Sciatic nerve (tissue), 2 donors: ENCODE data around the gene YIF1A. TPM values are rescaled to one million over a fixed set of nuclear protein-coding genes. Genes with fewer than 3 reads are reported as not detected.

Experiments used
- ATAC-seq: fragments of 200-7000 bp; cut with Tn5 transposase; one replicate; pipeline ENCODE4 v1.9.1; 2020; ENCODE audit warnings: mild to moderate bottlenecking, moderate library complexity
- DNase-seq: peaks from one replicate; pipeline ENCODE4 v3.0.0-alpha.2; 2020; ENCODE audit warnings: low spot score
- intact Hi-C: fragments of 100-400 bp; cut with DNase I; formaldehyde crosslinking; loops from one replicate; pipeline ENCODE4 v1.14.2; 2022
- total RNA-seq: library from RNA; stranded (reverse); fragmentation: NEBNext Ultra II Directional; extraction: Animal tissue kit (Norgen Biotek cat#: 25700); gene quantifications from one replicate; pipeline ENCODE4 v1.2.1, GENCODE V29; 2021
- donor health status: DM: no; HTN: no; CAD: no.
- donor health status: DM: no; HTN: no; CAD: no.

Gene YIF1A
- total RNA-seq, 1 donor from 2014 or later, result 61.1 TPM

- intact Hi-C loops, result no loop called here
- DNase-seq (no peak), ATAC-seq (no peak)
Observed at GRCh38 chr11:66290330-66290621, 1.3 kb upstream of the YIF1A start.

GRCh38 chr11:66289548-66290329, 796 bp upstream of the YIF1A start:
- ATAC-seq, result peak; percentile 76
- DNase-seq, result peak; percentile 88
- intact Hi-C loops, result no loop called here

- intact Hi-C loops, result no loop called here
- DNase-seq (no peak), ATAC-seq (no peak)
Observed at GRCh38 chr11:66287889-66288670, 863 bp downstream of the YIF1A start.

GRCh38 chr11:66287211-66287888, 1.6 kb downstream of the YIF1A start:
- intact Hi-C loops, result no loop called here
- no peak for DNase-seq
- no peak for ATAC-seq

- ATAC-seq (no peak), DNase-seq (no peak)
- intact Hi-C loops, result no loop called here
Observed at GRCh38 chr11:66286699-66287098, 2.2 kb downstream of the YIF1A start.

GRCh38 chr11:66285250-66285947, 3.5 kb downstream of the YIF1A start:
- no peak for DNase-seq
- intact Hi-C loops, result no loop called here
- ATAC-seq, result no peak

GRCh38 chr11:66284526-66285078, 4.3 kb downstream of the YIF1A start:
- DNase-seq (no peak), ATAC-seq (no peak)
- intact Hi-C loops, result no loop called here

- DNase-seq, result no peak
- intact Hi-C loops, result no loop called here
Observed at GRCh38 chr11:66283461-66284105, 5.4 kb downstream of the YIF1A start.

GRCh38 chr11:66282468-66283455, 6.2 kb downstream of the YIF1A start:
- ATAC-seq (peak; percentile 92), DNase-seq (peak; percentile 99)
- intact Hi-C loops, result no loop called here

More at GRCh38 chr11:66283461-66284105, 5.4 kb downstream of the YIF1A start:
- ATAC-seq, result no peak

GRCh38 chr11:66281776-66282467, 7.0 kb downstream of the YIF1A start:
- ATAC-seq, result no peak
- DNase-seq, result no peak
- intact Hi-C loops, result no loop called here

GRCh38 chr11:66281001-66281400, 7.9 kb downstream of the YIF1A start:
- intact Hi-C loops, result no loop called here
- DNase-seq (no peak), ATAC-seq (no peak)

GRCh38 chr11:66280428-66280827, 8.5 kb downstream of the YIF1A start:
- ATAC-seq, result no peak
- DNase-seq, result no peak
- intact Hi-C loops, result no loop called here

GRCh38 chr11:66279092-66279734, 9.7 kb downstream of the YIF1A start:
- ATAC-seq (no peak), DNase-seq (no peak)
- intact Hi-C loops, result no loop called here

GRCh38 chr11:66278363-66279091, 10.4 kb downstream of the YIF1A start:
- DNase-seq (no peak), ATAC-seq (no peak)
- intact Hi-C loops, result no loop called here

GRCh38 chr11:66277471-66278362, 11.2 kb downstream of the YIF1A start, which contains the start of gene CNIH2:
Gene CNIH2, plus strand, starts transcription at chr11:66278175. Its CDS starts 282 bp downstream, at chr11:66278457.
- DNase-seq, result no peak
- intact Hi-C loops, result no loop called here
- ATAC-seq, result no peak
